Activated effector memory CD4-positive, alpha-beta T cell treated with anti-CD3 and anti-CD28 coated beads, Interleukin-2, amount 50 U/mL, for 16 hours (primary cell): Measurements from ENCODE around the gene KRTAP2-4.
"Not testable (repeated sequence)": the region's sequence is repeated elsewhere in the genome, so short reads cannot be mapped to it uniquely, and the experiment has no call there.

ENCODE experiments used
- DNase-seq: peaks from one replicate; pipeline ENCODE4 v3.0.0-alpha.2; 2020

Gene KRTAP2-4

GRCh38 chr17:41034346-41034935, 31.2 kb downstream of the KRTAP2-4 start, which contains the start of gene KRTAP1-3:
Gene KRTAP1-3 (minus strand): TSS chr17:41034874. CDS start chr17:41034821, 53 bp downstream.
- DNase-seq = not testable (repeated sequence)

- DNase-seq = no peak
These were observed 35.9 kb downstream of the KRTAP2-4 start, which contains the start of gene KRTAP1-4 for GRCh38 chr17:41029633-41030245. Gene KRTAP1-4 (minus strand): TSS chr17:41030195. CDS start chr17:41030078, 117 bp downstream.

GRCh38 chr17:41026715-41027471, 38.8 kb downstream of the KRTAP2-4 start, which contains the start of gene KRTAP1-5:
Gene KRTAP1-5 (minus strand): TSS chr17:41027208. CDS start chr17:41027155, 53 bp downstream.
- no peak for DNase-seq

GRCh38 chr17:41024697-41025096, 41.0 kb downstream of the KRTAP2-4 start:
- no peak for DNase-seq

- DNase-seq = no peak
These were observed 45.3 kb downstream of the KRTAP2-4 start for GRCh38 chr17:41020336-41020735.

GRCh38 chr17:41019415-41019814, 46.3 kb downstream of the KRTAP2-4 start:
- no peak for DNase-seq

- no peak for DNase-seq
These were observed 47.1 kb downstream of the KRTAP2-4 start for GRCh38 chr17:41018541-41018940.

- no peak for DNase-seq
These were observed 49.0 kb downstream of the KRTAP2-4 start for GRCh38 chr17:41016578-41017215.

GRCh38 chr17:41015454-41015853, 50.2 kb downstream of the KRTAP2-4 start:
- no peak for DNase-seq
